OCI-LY7 (cell line): ENCODE measurements around the gene C1orf159.

Source experiments
- EZH2phosphoT487 ChIP-seq: fragments of 200-600 bp; sonication (generic); IDR thresholded peaks from 2 replicates; pipeline ENCODE4 v1.6.1; 2018; ENCODE audit warnings: low read depth, borderline replicate concordance, mild to moderate bottlenecking, mixed run types, antibody characterized with exemption, low read length, moderate library complexity, mixed read lengths
- TF ChIP-seq, protein P1 (sequence below): fragments of 200-600 bp; sonication (generic); conservative IDR thresholded peaks from 2 replicates; pipeline ENCODE4 v1.5.1; 2014; ENCODE audit warnings: mild to moderate bottlenecking, antibody characterized with exemption, low read length, moderate library complexity, mixed read lengths

DNA sequence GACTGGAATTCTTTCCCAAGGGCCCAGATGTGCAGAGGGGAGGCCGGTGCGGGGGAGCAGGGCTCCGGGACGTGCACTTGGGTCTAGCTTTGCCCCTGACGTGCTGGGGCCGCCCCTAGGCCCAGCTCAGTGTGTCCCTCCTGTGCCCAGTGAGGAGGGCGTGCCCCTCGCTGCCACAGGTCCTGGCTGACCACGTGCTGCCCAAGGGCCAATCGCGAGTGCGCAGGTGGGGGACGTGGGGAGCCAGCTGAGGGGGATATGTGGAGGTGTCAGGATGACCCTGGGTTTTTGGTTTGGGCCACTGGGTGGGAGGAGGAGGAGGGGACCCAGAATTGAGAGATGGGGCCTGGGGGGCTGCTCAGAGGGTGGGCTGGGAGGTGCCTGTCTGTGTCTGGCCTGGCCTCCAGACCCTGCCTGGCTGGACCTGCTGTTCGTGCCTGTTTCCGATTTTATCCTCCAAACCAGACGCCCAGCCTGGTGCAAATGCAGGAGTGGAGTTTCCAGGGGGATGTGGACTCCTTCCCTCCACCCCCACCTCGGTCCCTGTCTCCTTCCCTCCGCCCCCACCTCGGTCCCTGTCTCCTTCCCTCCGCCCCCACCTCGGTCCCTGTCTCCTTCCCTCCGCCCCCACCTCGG, 35.6 kb downstream of the C1orf159 start:
- TF ChIP-seq, protein P1, sequence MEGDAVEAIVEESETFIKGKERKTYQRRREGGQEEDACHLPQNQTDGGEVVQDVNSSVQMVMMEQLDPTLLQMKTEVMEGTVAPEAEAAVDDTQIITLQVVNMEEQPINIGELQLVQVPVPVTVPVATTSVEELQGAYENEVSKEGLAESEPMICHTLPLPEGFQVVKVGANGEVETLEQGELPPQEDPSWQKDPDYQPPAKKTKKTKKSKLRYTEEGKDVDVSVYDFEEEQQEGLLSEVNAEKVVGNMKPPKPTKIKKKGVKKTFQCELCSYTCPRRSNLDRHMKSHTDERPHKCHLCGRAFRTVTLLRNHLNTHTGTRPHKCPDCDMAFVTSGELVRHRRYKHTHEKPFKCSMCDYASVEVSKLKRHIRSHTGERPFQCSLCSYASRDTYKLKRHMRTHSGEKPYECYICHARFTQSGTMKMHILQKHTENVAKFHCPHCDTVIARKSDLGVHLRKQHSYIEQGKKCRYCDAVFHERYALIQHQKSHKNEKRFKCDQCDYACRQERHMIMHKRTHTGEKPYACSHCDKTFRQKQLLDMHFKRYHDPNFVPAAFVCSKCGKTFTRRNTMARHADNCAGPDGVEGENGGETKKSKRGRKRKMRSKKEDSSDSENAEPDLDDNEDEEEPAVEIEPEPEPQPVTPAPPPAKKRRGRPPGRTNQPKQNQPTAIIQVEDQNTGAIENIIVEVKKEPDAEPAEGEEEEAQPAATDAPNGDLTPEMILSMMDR, result no peak
- TF ChIP-seq EZH2phosphoT487, result no peak
